Measurements from ENCODE around the gene TBL1X.

TBL1X gene

GRCh38 chrX:9627922-9628321 is 163.1 kb downstream of the TBL1X start:
- H3K27ac ChIP-seq (ENCODE audit: low read depth, low read length) = no peak overlapping the region

GRCh38 chrX:9628779-9629493 is 164.1 kb downstream of the TBL1X start:
- Histone ChIP-seq H3K4me3 (ENCODE audit: low read depth, low read length) (no peak overlapping the region), H3K9me3 (ENCODE audit: control insufficient read depth, insufficient read depth, low read depth, low read length) (no peaks in the 10 kb centered on the region), H3K9ac (ENCODE audit: low read length) (no peak overlapping the region), H3K27ac (ENCODE audit: low read depth, low read length) (no peak overlapping the region), H3K36me3 (ENCODE audit: control insufficient read depth, insufficient read depth, low read length) (no peaks in the 10 kb centered on the region), H3K27me3 (ENCODE audit: control insufficient read depth, insufficient read depth, low read length) (no peaks in the 10 kb centered on the region), H3K4me1 (ENCODE audit: control insufficient read depth, insufficient read depth, low read length) (peaks cover 2% of the 10 kb centered on the region)

More at GRCh38 chrX:9627922-9628321, 163.1 kb downstream of the TBL1X start:
- Histone ChIP-seq H3K4me1 (ENCODE audit: control insufficient read depth, insufficient read depth, low read length) (peaks cover 11% of the 10 kb centered on the region), H3K27me3 (ENCODE audit: control insufficient read depth, insufficient read depth, low read length) (no peaks in the 10 kb centered on the region), H3K9ac (ENCODE audit: low read length) (no peak overlapping the region), H3K4me3 (ENCODE audit: low read depth, low read length) (no peak overlapping the region), H3K36me3 (ENCODE audit: control insufficient read depth, insufficient read depth, low read length) (no peaks in the 10 kb centered on the region), H3K9me3 (ENCODE audit: control insufficient read depth, insufficient read depth, low read depth, low read length) (no peaks in the 10 kb centered on the region)

DNA sequence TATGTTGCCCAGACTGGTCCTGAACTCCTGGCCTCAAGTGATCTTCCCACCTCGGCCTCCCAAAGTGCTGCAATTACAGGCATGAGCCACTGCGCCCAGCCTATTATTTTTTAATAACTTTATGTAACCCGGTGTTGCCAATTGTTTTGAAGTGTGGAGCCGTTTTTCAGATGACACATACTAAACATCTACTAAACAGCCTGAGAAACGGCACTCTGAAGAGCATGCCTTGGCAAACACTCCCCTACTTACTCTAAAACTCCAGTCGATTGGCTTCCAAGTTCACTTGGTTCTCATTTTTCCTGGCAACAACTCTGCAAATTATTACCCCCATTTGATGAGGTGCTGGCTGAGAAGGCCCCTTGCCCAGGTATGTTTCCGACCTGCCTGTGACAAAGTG is 169.7 kb downstream of the TBL1X start:
- no peak overlapping the region for H3K27ac ChIP-seq (ENCODE audit: low read depth, low read length)
- H3K9me3 ChIP-seq (ENCODE audit: control insufficient read depth, insufficient read depth, low read depth, low read length) = no peaks in the 10 kb centered on the region
- H3K36me3 ChIP-seq (ENCODE audit: control insufficient read depth, insufficient read depth, low read length) = no peaks in the 10 kb centered on the region
- no peak overlapping the region for H3K4me3 ChIP-seq (ENCODE audit: low read depth, low read length)
- peaks cover 3% of the 10 kb centered on the region; the same call in 1 of the 2 replicates for H3K4me1 ChIP-seq (ENCODE audit: control insufficient read depth, insufficient read depth, low read length)
- H3K27me3 ChIP-seq (ENCODE audit: control insufficient read depth, insufficient read depth, low read length) = no peaks in the 10 kb centered on the region
- no peak overlapping the region for H3K9ac ChIP-seq (ENCODE audit: low read length)

DNA sequence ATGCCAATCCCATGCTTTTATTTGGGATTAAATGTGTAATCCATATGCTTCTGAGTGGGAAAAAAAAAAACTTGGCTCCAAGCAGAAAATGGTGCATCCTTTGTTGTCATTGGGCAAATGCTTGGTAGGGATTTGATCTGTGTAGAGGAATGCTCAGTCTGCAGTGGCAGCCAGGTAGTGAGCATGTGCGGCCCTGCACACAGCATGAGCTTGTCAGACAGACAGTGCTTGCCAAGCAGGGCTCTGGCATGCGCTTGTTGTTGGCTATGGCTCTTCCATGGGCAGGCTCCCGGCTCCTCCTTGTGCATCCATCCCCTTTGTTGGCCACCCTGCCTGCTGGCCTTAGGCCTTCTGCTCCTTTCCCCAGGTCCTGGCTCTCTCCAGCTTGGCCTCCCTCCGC is 170.5 kb downstream of the TBL1X start:
- no peak overlapping the region for H3K4me3 ChIP-seq (ENCODE audit: low read depth, low read length)
- H3K4me1 ChIP-seq (ENCODE audit: control insufficient read depth, insufficient read depth, low read length) = peaks cover 3% of the 10 kb centered on the region; the same call in 1 of the 2 replicates
- no peak overlapping the region for H3K9ac ChIP-seq (ENCODE audit: low read length)
- H3K27me3 ChIP-seq (ENCODE audit: control insufficient read depth, insufficient read depth, low read length) = no peaks in the 10 kb centered on the region
- no peak overlapping the region for H3K27ac ChIP-seq (ENCODE audit: low read depth, low read length)
- no peaks in the 10 kb centered on the region for H3K9me3 ChIP-seq (ENCODE audit: control insufficient read depth, insufficient read depth, low read depth, low read length)
- no peaks in the 10 kb centered on the region for H3K36me3 ChIP-seq (ENCODE audit: control insufficient read depth, insufficient read depth, low read length)

GRCh38 chrX:9635803-9636202 is 170.9 kb downstream of the TBL1X start:
- Histone ChIP-seq H3K4me1 (ENCODE audit: control insufficient read depth, insufficient read depth, low read length) (peaks cover 3% of the 10 kb centered on the region; the same call in 1 of the 2 replicates), H3K9me3 (ENCODE audit: control insufficient read depth, insufficient read depth, low read depth, low read length) (no peaks in the 10 kb centered on the region), H3K27me3 (ENCODE audit: control insufficient read depth, insufficient read depth, low read length) (no peaks in the 10 kb centered on the region), H3K36me3 (ENCODE audit: control insufficient read depth, insufficient read depth, low read length) (no peaks in the 10 kb centered on the region), H3K9ac (ENCODE audit: low read length) (no peak overlapping the region), H3K4me3 (ENCODE audit: low read depth, low read length) (no peak overlapping the region), H3K27ac (ENCODE audit: low read depth, low read length) (no peak overlapping the region)

- Histone ChIP-seq H3K27me3 (ENCODE audit: control insufficient read depth, insufficient read depth, low read length) (no peaks in the 10 kb centered on the region), H3K36me3 (ENCODE audit: control insufficient read depth, insufficient read depth, low read length) (no peaks in the 10 kb centered on the region)
These were observed 174.0 kb downstream of the TBL1X start for GRCh38 chrX:9638871-9639270.

GRCh38 chrX:9642270-9642995 is 177.6 kb downstream of the TBL1X start:
- Histone ChIP-seq H3K4me1 (ENCODE audit: control insufficient read depth, insufficient read depth, low read length) (peaks cover 12% of the 10 kb centered on the region), H3K36me3 (ENCODE audit: control insufficient read depth, insufficient read depth, low read length) (no peaks in the 10 kb centered on the region), H3K9me3 (ENCODE audit: control insufficient read depth, insufficient read depth, low read depth, low read length) (no peaks in the 10 kb centered on the region), H3K4me3 (ENCODE audit: low read depth, low read length) (no peak overlapping the region), H3K9ac (ENCODE audit: low read length) (no peak overlapping the region), H3K27me3 (ENCODE audit: control insufficient read depth, insufficient read depth, low read length) (no peaks in the 10 kb centered on the region), H3K27ac (ENCODE audit: low read depth, low read length) (no peak overlapping the region)

More at GRCh38 chrX:9638871-9639270, 174.0 kb downstream of the TBL1X start:
- H3K4me1 ChIP-seq (ENCODE audit: control insufficient read depth, insufficient read depth, low read length) = peaks cover 3% of the 10 kb centered on the region; the same call in 1 of the 2 replicates
- H3K27ac ChIP-seq (ENCODE audit: low read depth, low read length) = no peak overlapping the region
- no peak overlapping the region for H3K9ac ChIP-seq (ENCODE audit: low read length)
- H3K9me3 ChIP-seq (ENCODE audit: control insufficient read depth, insufficient read depth, low read depth, low read length) = no peaks in the 10 kb centered on the region
- no peak overlapping the region for H3K4me3 ChIP-seq (ENCODE audit: low read depth, low read length)

DNA sequence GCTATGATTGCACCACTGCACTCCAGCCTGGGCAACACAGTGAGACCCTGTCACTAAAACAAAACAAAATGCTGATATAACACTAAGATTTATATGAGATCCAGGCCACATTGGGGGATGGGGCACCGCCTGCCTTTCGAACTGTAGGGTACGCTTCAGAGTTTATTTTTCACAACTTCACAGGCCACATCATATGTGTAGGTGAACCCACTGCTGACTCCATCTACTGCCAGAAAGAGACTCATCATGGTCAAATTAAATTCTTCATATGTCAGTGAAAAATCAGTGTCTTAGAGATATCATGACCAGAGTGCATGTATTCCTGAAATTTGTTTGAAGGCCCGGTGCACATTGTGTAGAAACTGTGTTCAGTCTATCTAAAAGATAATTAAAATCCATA is 178.9 kb downstream of the TBL1X start:
- Histone ChIP-seq H3K36me3 (ENCODE audit: control insufficient read depth, insufficient read depth, low read length) (no peaks in the 10 kb centered on the region), H3K27me3 (ENCODE audit: control insufficient read depth, insufficient read depth, low read length) (no peaks in the 10 kb centered on the region), H3K9ac (ENCODE audit: low read length) (no peak overlapping the region), H3K27ac (ENCODE audit: low read depth, low read length) (no peak overlapping the region), H3K4me3 (ENCODE audit: low read depth, low read length) (no peak overlapping the region), H3K4me1 (ENCODE audit: control insufficient read depth, insufficient read depth, low read length) (peaks cover 9% of the 10 kb centered on the region; the same call in 1 of the 2 replicates), H3K9me3 (ENCODE audit: control insufficient read depth, insufficient read depth, low read depth, low read length) (no peaks in the 10 kb centered on the region)

DNA sequence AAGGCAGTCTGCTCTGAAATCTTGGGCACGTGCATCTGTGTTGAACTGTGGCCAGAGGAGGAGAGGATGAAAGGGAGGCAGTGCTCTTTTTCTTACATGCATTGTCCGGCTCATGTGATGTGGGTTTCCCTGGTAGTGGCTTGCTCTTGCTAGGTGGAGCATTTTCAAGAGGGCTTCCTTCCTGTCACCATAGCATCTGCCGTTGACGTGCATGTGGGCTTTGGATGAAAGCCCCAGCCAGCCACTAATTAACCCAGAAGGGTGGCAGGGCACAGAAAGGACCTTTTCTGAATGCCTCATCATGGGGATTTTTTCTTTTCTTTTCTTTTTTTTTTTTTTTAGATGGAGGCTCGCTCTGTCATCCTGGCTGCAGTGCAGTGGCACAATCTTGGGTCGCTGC is 179.5 kb downstream of the TBL1X start:
- Histone ChIP-seq H3K27ac (ENCODE audit: low read depth, low read length) (no peak overlapping the region), H3K4me1 (ENCODE audit: control insufficient read depth, insufficient read depth, low read length) (peaks cover 9% of the 10 kb centered on the region; the same call in 1 of the 2 replicates), H3K27me3 (ENCODE audit: control insufficient read depth, insufficient read depth, low read length) (no peaks in the 10 kb centered on the region), H3K9ac (ENCODE audit: low read length) (no peak overlapping the region), H3K4me3 (ENCODE audit: low read depth, low read length) (no peak overlapping the region), H3K36me3 (ENCODE audit: control insufficient read depth, insufficient read depth, low read length) (no peaks in the 10 kb centered on the region), H3K9me3 (ENCODE audit: control insufficient read depth, insufficient read depth, low read depth, low read length) (no peaks in the 10 kb centered on the region)

DNA sequence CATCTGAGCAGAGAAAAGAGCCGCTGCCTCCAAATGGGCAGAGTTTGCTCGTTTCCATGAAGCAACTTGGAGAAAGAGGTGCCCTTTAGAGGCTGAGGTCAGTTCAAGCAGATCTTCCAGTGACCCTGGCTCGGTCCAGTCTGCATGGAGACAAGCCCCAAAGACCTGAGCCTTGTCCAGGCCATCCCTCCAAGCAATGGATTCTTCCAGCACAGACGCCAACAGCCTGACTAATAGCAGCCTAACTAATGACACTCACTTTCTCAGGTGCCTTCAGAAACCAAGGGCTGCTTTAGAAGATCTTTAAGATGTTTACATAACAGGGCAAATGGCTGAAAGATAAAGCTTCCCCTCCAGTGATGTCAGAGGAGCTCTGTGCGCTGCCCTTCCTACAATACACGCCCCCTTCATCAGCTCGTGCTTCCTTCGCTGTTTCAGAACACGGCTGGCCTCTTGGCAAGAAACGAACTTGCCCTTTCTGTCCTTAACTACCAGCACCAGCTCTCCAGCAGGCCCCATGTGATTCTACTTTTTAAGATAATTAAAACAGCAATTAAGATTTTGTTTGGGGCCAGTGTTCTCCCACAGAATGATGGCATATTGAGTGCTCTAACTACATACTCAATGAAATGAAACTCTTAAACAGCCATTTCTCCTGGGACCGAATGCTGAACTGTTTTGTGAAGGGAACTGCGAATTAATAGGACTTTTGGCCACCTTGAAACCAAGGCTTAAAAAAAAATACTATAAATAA is 181.8 kb downstream of the TBL1X start:
- Histone ChIP-seq H3K9me3 (ENCODE audit: control insufficient read depth, insufficient read depth, low read depth, low read length) (no peaks in the 10 kb centered on the region), H3K4me3 (ENCODE audit: low read depth, low read length) (no peak overlapping the region), H3K9ac (ENCODE audit: low read length) (no peak overlapping the region), H3K36me3 (ENCODE audit: control insufficient read depth, insufficient read depth, low read length) (no peaks in the 10 kb centered on the region), H3K27ac (ENCODE audit: low read depth, low read length) (no peak overlapping the region), H3K4me1 (ENCODE audit: control insufficient read depth, insufficient read depth, low read length) (peaks cover 9% of the 10 kb centered on the region; the same call in 1 of the 2 replicates), H3K27me3 (ENCODE audit: control insufficient read depth, insufficient read depth, low read length) (no peaks in the 10 kb centered on the region)

DNA sequence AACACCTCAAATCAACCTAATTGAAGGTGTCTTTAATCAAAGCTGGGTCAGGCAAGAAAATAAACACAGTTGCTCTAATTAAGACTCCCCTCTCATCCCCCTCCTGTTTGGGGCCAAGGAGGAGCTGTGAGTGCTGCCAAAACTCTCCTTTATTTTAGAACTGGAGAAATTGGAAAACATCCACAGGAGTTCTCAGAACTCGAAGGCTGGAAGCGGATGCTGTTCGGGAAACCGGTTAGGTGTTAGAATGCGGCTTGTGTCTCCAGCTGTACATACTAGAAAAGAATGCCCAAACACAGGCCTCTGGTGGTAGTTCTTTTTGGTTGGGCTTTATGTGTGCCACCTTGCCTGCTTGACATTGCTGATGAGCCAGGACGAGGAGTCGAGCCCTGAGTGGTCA is 182.6 kb downstream of the TBL1X start:
- Histone ChIP-seq H3K4me1 (ENCODE audit: control insufficient read depth, insufficient read depth, low read length) (peaks cover 9% of the 10 kb centered on the region; the same call in 1 of the 2 replicates), H3K27ac (ENCODE audit: low read depth, low read length) (no peak overlapping the region), H3K9me3 (ENCODE audit: control insufficient read depth, insufficient read depth, low read depth, low read length) (no peaks in the 10 kb centered on the region)

More for the DNA sequence above, 182.6 kb downstream of the TBL1X start:
- H3K4me3 ChIP-seq (ENCODE audit: low read depth, low read length) = no peak overlapping the region
- H3K36me3 ChIP-seq (ENCODE audit: control insufficient read depth, insufficient read depth, low read length) = no peaks in the 10 kb centered on the region
- H3K9ac ChIP-seq (ENCODE audit: low read length) = no peak overlapping the region
- H3K27me3 ChIP-seq (ENCODE audit: control insufficient read depth, insufficient read depth, low read length) = no peaks in the 10 kb centered on the region

Data from HUES6 (cell line).